GM20000 (cell line): ENCODE measurements around the gene PWWP2B.

Experiments used
- DNase-seq: peaks from one replicate; pipeline ENCODE4 v3.0.0; 2012; ENCODE audit warnings: low spot score
- TF ChIP-seq, protein P1 (sequence below): IDR thresholded peaks from 2 replicates; pipeline ENCODE4 v1.5.1; 2012; ENCODE audit warnings: mild to moderate bottlenecking, control low read depth; ENCODE audit errors: extremely low read depth, missing control alignments

The PWWP2B gene

DNA sequence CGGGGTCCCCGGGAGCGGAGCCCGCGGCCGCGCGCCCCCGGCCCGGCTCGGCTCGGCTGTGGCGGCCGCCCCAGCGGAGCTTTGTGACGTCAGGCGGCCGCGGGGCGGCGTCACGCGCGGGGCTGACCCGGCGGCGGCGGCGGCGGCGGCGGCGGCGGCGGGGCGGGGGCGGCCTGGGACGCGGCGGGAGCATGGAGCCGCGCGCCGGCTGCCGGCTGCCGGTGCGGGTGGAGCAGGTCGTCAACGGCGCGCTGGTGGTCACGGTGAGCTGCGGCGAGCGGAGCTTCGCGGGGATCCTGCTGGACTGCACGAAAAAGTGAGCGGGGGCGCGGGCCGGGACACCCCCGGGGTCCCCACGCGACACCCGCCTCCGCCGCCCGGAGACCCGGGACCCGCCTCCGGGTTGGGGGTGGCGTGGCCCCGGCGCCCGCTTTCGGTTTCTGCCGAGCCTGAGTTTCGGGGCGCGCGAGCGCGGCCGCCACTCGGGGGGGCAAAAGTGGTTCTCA is at the start of gene PWWP2B:
Gene PWWP2B (plus strand): TSS at position 165 of the 506 bp plus-strand sequence. CDS start 27 bp downstream, at position 192.
- DNase-seq: peak; percentile 86
- TF ChIP-seq, protein P1, sequence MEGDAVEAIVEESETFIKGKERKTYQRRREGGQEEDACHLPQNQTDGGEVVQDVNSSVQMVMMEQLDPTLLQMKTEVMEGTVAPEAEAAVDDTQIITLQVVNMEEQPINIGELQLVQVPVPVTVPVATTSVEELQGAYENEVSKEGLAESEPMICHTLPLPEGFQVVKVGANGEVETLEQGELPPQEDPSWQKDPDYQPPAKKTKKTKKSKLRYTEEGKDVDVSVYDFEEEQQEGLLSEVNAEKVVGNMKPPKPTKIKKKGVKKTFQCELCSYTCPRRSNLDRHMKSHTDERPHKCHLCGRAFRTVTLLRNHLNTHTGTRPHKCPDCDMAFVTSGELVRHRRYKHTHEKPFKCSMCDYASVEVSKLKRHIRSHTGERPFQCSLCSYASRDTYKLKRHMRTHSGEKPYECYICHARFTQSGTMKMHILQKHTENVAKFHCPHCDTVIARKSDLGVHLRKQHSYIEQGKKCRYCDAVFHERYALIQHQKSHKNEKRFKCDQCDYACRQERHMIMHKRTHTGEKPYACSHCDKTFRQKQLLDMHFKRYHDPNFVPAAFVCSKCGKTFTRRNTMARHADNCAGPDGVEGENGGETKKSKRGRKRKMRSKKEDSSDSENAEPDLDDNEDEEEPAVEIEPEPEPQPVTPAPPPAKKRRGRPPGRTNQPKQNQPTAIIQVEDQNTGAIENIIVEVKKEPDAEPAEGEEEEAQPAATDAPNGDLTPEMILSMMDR: no peak

DNA sequence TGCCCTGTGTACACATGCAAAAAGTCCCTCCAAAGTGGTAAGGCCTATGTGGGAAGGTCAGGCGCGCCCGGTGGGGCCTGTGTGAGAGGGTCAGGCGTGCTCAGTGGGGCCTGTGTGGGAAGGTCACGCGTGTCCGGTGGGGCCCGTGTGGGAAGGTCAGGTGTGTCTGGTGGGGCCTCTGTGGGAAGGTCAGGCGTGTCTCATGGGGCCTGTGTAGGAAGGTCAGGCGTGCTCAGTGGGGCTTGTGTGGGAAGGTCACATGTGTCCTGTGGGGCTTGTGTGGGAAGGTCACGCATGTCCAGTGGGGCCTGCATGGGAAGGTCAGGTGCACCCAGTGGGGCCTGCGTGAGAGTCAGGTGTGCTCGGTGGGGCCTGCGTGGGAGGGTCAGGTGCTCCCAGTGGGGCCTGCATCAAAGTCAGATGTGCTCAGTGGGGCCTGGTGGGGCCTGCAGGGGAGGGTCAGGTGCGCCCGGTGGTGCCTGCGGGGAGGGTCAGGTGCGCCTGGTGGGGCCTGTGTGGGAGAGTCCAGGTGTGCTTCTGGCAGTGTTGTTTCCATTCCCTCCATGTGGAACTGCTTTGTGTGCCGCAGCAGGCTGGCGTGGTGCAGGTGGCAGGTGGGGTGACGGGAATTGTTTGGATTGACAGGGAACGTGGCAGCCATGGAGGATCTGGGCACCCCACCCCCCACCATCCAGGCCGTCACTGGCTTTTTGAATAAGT is 49.6 kb upstream of the PWWP2B start:
- DNase-seq: no peak
- TF ChIP-seq, protein P1: no peak

DNA sequence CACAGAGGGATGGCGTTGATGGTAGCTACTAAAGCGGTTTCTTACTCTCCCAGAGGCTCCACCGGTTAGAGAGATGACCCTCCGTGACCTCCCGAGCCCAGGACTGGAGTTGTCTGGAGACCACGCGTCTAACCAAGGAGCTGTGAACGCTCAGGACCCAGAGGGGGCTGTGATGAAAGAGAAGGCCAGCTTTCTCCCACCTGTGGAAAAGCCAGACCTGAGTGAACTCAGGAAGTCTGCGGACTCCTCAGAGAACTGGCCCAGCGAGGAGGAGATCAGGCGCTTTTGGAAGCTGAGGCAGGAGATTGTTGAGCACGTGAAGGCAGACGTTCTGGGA is 49.1 kb upstream of the PWWP2B start:
- DNase-seq: no peak
- TF ChIP-seq, protein P1: no peak

DNA sequence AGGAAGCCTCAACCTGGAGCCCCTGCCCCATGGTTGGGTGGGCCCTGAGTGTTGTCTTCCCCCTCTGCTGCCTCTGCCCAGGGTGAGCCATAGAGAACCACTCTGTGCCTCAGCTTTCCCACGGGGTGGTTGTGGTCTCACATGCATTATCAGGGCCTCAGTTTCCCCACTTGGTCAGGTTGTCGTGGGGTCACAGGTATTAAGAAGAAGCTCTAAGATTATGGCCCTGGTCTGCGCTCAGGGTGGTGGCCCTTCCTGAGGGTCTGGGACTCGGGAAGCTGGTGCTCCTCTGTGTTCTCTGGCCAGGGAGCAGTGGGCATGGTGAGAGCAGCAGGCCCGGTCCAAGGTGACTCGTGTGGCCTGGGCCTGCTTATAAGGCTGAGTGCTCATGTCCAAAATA is 47.2 kb upstream of the PWWP2B start:
- DNase-seq: no peak
- TF ChIP-seq, protein P1: no peak

DNA sequence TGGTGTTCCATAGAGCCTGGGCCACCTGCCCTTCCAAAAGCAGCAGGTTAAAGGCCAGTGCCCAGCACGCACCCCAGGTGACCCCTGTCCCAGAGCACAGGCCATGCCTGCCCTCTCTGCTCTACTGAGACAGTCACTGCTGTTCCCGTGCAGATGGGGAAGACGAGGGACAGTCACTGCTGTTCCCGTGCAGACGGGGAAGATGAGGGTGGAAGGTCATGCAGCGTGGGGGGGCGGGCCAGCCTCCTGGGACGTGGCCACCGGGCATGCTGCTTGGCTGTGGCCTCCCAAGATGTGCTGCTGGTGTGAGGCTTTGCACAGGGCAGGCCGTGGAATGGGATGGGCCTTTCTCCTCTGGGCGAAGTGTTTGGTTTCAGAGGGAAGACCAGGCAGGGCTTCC is 46.6 kb upstream of the PWWP2B start:
- TF ChIP-seq, protein P1: no peak
- DNase-seq: no peak

DNA sequence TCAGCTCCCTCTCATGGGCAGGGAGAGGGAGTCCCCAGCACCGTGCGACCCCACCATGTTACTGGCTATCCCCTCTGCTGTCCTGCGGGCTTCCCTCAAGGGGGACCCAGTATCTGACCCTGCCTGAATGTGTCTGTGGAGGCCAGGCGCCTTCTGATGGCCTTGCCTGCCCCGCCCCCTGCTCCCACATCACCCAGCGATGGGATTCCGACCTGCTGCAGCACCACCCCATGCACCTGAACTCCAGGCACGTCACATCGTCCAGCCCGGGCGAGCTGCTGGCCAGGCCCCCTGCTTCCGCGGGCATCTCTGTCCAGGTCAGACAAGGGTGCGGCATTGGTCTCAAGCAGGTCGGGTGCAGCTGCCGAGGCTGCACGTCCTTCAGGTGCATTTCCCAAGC is 46.1 kb upstream of the PWWP2B start:
- no peak for DNase-seq
- TF ChIP-seq, protein P1: no peak

DNA sequence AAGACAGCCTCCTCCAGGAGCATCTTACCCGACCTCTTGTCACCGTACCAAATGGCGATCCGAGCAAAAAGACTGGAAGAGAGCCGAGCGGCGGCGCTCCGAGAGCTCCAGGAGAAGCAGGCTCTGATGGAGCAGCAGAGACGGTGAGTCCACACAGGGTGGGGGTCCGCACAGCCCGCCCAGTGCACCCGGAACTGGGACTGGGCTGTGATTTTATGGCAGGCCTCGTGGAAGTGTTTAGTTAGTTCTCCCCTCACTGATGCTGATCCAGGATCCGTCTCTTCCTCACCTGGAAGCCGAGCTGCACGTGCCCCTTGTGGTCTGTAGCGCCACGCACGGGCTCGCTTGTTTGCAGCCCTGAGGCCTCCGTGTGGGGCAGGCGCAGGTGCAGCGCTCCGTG is 45.4 kb upstream of the PWWP2B start:
- no peak for DNase-seq
- TF ChIP-seq, protein P1: no peak
